Erythroblast (primary cell): ENCODE measurements around the gene ADPRS.
A peak's percentile ranks its signal among the peaks of the same experiment; 100 is the strongest.

ENCODE experiments used
- DNase-seq, 2 experiments: peaks; one replicate each; lab custom pipeline; 2025; lab: John Stamatoyannopoulos, UW
- GATA1 ChIP-seq: IDR thresholded peaks from 2 replicates; pipeline ENCODE4 v1.6.1; 2011; ENCODE audit warnings: low read depth, mild to moderate bottlenecking, control low read depth, low read length, moderate library complexity
- POLR2A ChIP-seq: IDR thresholded peaks from 2 replicates; pipeline ENCODE4 v1.6.1; 2011; ENCODE audit warnings: mild to moderate bottlenecking, low read length

Gene ADPRS

DNA sequence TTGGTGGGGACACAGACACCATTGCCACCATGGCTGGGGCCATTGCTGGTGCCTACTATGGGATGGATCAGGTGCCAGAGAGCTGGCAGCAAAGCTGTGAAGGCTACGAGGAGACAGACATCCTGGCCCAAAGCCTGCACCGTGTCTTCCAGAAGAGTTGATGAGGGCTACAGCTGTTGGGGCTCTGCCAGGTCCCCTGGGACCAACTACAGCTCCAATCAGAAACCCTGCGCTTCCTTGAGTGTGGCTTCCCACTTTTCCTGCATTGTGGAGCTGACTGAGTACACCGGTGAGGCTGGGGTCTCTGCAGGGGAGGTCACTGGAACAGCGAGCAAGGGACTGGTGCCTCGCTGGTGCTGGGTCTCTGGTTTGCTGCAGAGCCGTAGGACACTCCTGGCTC is 4.5 kb downstream of the ADPRS start:
- TF ChIP-seq POLR2A = no peak
- no peak for TF ChIP-seq GATA1
- no peak for DNase-seq

DNA sequence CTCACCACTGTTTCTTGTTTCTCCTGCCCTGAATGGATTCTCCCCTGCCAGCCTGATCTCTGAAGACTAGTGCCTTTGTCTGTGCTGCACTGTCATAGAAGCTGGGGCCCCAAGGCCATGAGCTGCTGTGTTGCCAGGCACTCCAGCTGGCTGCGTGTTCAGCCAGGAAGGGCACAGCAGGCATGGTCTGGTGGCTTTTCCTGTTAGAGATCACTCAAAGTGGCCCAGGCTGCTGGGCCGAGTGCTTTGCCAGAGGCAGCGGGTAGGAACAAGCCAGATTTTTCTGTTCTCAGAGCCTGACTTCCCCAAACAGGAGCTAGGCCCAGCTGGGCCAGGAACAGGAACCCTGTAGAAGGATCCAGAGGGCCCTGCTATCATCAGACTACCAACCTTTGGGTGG is 5.2 kb downstream of the ADPRS start:
- TF ChIP-seq POLR2A (no peak), GATA1 (no peak)
- no peak for DNase-seq

DNA sequence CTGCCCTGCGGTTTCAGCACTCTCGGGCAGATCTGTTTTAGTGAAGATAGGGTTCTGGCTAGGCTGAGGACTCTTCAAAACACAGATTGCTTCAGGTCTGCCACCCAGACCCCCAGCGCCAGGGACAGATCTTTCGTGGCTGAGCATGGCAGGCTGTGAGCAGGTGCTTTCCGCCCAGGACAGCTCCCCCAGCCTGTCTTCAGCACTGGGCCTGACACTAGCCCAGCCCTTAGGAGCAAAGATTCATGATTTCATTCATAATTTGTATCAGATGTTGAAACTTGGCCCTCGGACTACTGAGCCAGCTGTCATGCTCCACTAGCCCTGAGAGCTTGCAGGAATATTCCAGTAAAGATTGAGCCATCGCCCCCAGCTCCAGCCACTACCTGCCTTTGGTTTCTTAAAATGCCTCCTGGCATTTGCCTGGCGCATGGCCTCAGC is 5.9 kb downstream of the ADPRS start:
- DNase-seq = no peak
- TF ChIP-seq POLR2A = no peak
- TF ChIP-seq GATA1 = no peak

DNA sequence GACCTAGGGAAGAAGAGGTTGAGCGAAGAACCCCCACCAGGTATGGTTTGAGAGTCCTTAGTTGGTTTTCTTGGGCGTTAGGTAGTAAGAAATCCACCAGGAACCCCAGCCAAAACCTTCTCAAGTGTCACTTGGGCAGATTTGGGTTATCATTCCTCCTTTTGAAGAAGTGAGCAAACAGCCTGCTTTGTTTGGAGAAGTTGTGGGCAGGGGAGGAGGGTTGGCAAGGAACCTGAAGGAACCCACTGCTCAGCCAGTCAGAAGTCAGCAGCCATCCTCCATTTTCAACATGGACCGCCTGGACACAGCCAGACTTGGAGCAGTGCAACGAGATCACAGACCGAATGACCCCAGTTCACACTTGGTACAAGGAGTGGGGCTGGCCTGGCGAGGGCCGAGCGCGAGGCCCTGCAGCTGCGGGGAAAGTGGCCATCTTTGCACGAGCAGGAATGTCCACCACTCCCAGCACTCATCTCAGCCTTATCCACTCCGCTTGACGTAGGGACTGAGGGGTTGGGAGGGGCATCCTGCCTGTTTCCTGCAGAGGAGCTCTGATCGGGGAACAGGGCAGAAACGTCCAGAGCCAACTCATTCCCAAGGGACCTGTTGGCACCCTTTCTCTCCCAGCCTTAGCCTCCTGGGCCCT is 7.2 kb downstream of the ADPRS start:
- TF ChIP-seq POLR2A (no peak), GATA1 (no peak)
- no peak for DNase-seq

- TF ChIP-seq GATA1 = no peak
- TF ChIP-seq POLR2A = no peak
- peak in 1 of 2 experiments; percentile 25 for DNase-seq
Observed at GRCh38 chr1:36096500-36097432, 8.1 kb downstream of the ADPRS start.

GRCh38 chr1:36097693-36098585 is 9.2 kb downstream of the ADPRS start:
- DNase-seq = no peak
- TF ChIP-seq POLR2A = no peak
- TF ChIP-seq GATA1 = no peak

DNA sequence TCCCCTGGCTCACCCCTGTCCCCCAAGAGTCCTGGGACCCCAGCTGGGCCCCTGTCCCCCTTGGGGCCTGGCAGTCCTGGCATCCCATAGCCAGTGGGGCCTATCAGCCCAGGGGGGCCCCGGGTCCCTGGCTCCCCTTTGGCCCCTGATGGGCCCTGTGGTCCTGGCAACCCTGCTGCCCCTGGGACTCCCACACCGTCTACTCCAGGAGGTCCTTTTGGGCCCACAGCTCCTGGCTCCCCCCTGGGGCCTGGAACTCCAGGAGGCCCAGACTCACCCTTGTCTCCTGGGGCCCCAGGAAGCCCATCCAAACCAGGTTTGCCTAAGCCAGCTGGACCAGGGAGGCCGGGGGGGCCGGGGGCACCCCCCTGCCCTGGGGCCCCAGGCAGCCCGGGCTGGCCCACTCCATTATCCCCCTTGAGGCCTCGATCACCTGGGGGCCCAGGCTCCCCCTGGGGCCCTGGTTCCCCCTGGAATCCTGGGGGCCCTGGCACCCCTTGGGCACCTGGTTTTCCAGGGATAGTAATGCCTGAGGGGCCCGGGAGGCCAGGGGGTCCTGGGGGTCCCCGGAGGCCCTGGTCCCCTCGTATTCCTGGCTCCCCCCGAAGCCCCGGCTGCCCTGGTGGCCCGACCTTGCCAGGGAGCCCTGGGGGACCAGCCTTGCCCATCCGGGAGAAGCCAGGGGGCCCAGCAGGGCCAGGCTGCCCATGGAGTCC is 10.1 kb downstream of the ADPRS start:
- TF ChIP-seq GATA1 (no peak), POLR2A (no peak)
- no peak for DNase-seq

DNA sequence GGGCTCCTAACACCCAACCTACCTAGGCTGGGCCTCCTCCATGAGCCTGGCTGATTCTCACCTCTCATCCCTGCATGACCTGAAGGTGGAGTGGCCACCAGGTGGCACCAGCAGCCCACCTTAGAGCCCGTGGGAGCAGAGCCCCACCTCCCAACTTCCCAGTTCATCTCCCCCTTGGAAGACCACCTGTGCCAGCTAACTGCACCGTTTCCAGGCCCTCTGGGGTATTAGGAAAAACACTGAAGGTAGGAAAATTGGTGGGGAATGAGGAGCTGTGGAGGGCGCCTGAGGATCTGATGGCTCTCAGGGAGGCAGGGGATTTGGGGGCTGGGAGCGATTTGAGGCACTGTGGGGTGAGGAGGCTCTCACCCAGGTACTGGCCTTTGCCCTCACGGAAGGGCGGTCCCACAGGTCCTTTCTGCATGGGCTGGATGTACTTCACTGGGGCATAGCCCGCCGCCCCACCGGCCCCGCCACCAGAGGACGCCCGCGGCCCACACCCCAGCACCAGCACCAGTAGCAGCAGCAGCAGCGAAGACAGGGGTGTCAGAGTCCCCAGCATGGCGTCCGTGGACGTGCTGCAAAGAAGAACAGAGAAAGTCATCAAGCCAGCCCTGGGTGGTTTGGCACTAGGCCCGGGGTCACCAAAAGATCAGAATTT is 11.1 kb downstream of the ADPRS start:
- peak; percentile 68 to 84 for DNase-seq

GRCh38 chr1:36100376-36100775 is 11.7 kb downstream of the ADPRS start:
- TF ChIP-seq POLR2A (no peak), GATA1 (no peak)
- peak in 1 of 2 experiments; percentile 38 for DNase-seq

More for the DNA sequence above, 11.1 kb downstream of the ADPRS start:
- no peak for TF ChIP-seq GATA1

DNA sequence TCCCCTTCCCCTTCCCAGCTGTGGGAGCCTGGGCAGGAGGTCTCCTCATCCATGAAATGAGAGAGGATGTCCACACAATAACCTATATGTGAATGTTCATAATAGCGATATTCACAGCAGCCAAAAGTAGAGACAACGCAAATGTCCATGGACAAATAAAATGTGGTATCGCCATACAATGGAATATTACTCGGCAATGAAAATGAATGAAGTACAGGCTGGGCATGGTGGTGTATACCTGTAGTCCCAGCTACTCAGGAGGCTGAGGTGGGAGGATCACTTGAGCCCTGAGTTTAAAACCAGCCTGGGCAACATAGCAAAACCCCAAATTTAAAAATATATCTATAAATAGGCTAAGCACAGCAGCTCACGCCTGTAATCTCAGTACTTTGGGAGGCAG is 12.9 kb downstream of the ADPRS start:
- no peak for DNase-seq
- TF ChIP-seq GATA1 (no peak), POLR2A (no peak)

GRCh38 chr1:36106269-36106668 is 17.6 kb downstream of the ADPRS start:
- no peak for DNase-seq
- TF ChIP-seq GATA1 (no peak), POLR2A (no peak)

- TF ChIP-seq POLR2A (no peak), GATA1 (no peak)
- no peak for DNase-seq
Observed at GRCh38 chr1:36107394-36107793, 18.7 kb downstream of the ADPRS start.
